A204.1 (cell line): Measurements from ENCODE around the gene AGGF1.
"Not testable (repeated sequence)": the region's sequence is repeated elsewhere in the genome, so short reads cannot be mapped to it uniquely, and the experiment has no call there.

ENCODE experiments used
- FAIRE-seq: peaks from 2 replicates; lab custom pipeline; 2012; peaks lifted over from hg19 to GRCh38; lab: Jason Lieb, UNC

AGGF1 gene

DNA sequence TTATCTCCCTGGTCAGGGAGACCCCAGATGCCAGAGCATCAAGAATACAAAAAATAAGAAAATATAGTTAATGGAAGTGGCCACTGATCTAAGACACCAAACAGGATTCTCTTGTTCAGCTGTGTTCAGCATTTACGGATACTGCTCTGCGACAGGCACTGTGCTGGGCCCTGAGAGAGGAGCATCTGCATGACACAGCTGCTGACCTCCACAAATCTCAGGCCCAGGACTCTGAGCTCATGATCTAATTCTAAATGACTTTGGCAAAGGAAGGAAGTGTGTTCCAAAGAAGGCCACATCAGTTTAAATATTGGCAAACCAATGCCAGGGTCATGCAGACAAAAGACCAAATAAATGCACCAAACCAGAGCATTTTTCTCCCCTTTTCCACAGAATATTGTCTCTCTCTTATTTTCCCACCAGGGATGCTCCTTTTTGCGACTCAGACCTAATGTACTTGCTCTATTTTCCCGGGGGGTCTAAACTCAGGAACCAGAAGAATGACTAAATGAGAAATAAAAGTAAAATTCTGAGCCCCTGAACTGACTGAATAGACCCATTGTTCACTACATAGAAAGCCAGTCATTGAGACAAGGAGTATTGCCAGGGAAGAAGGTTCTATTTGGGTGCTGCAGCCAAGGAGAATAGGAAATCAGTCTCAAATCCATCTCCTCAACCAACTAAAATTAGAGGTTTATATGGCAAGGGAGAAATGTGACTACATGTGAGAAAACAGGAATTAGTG, 1.4 kb upstream of the AGGF1 start:
- no peak for FAIRE-seq

DNA sequence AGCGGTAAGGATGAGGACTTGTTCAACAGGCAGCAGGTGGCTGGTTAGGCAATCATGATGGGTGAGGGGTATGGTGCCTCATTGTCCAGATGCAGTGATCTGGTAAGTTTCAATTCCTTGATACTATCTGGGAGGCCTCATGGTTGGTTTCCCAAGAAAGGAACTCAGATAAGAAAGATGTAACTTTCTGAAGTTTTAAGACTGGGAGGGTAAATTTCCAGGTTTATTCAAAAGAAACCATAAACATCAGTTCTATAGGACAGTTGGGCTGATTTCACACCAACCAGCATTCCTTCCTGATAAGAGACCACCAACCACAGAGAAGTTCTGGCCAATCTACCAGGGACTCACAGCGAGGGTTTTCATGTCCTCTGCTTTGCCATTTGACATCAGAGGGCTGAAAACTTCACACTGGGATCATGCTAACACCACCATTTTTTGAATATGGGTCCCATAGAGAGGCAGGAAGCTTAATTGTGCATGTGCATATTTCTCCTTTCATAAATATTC, 773 bp upstream of the AGGF1 start:
- FAIRE-seq: no peak

DNA sequence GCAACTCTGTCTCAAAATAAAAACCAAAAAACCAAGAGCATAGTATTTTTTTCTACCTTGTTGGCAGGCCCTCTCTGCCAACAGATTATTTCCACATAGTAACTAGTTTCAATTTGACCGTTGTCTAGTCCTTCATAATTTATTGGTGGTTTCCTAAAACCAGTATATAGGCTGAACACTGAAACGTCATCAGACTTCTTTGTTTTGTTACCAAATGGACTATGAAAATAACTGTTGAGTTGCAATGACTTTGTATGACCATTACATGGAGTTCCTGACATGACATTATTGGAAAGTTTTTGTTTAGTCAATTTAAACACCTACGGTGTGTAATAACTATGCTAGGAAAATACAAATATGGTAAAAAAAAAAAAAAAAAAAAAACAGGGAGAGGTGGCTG, 1.7 kb downstream of the AGGF1 start:
- FAIRE-seq: no peak

DNA sequence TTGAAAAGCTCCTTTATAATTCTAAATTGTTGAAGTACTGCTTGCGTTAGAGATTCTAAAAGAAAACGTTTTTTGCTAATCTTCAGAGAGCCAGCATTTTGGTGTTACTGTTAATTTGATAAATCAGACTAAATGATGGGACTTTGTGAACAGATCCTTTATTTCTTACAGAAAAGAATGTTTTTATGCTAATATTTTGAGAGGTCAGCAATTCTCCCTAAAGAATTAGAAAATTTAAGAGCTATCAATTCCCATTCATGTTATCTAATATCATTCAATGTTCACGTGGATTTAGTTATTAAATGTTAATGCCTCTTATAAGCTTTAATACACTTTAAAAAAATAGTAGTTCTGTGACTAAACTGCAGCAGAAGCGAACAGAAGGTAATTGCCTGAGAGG, 2.4 kb downstream of the AGGF1 start:
- no peak for FAIRE-seq

DNA sequence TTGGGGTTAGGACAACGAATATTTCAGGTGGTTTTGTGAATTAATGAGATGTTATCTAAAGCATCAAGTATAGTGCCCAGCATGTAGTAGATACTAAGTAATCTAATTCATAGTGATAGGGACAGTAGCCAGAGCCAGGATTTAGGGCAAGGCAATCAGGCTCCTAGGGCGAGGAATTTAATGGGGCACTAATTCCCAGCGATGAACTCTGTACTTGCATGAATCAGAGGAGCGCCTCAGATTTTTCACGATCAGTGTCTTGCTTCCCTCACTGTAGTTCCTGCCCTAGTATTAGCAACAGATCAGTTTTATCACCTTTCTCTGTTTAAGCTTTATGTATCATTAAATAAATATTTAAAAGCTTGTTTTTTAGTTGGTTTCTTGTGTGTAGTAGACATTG, 3.1 kb downstream of the AGGF1 start:
- FAIRE-seq: no peak

DNA sequence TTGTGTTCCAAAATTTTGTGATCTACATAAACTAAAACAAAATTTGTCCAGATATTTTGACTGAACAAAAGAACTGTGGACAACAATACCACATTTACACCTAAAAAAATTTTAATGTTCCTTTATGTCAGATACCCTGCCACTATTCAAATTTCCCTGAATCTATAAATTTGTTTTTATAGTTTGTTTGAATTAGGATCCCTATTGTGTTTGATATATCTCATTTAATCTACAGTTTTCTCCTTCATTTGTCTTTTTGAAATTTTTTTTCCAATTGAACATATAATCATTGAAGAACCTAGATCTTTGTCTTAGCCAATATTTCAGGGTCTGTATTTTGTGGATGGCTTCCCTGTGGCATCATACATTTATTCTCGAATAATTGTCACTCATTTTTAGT, 5.7 kb downstream of the AGGF1 start:
- no peak for FAIRE-seq

DNA sequence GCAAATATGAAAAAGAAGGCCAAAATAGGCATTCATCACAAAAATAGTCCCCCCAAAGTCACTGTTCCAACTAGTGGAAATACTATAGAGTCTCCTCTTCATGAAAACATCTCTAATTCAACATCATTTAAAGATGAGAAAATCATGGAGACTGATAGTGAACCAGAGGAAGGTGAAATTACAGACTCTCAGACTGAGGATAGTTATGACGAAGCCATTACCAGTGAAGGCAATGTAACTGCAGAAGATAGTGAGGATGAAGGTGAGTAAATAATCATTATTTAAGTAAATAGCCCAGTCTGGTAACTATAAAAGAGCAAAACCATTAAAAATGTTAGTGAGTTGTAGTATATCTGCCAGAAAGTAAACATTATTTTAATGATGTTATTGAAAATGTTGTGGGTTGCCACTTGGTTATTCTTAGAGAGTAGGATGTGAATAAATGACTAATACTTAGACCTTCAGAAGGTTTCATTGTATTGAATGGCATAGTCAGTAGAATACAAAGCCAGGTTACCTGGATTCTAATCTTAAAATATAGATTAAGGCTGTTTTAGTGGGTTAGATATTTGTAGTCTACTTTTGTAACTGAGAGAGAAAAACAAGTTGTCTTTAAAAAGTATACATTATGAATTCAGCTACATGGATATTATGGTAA, 16.3 kb downstream of the AGGF1 start:
- FAIRE-seq: no peak

DNA sequence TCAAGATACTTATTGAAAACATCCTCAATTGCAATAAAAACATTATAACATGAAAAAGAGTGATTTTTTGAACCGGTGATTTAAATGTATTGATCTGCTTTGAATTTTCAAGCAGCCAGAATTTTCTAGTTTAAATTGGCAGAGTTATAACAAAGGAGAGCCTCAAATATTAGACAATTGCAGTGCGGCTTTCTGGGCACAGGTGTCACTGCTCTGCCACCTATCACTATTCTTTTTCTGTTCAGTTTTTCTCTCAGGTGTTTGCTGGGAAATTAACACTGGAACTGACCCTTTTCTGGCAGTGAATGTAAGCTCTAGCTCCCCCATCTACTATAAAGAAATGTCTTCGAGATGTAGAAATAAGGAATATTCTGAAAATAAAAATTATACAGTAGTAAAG, 33.8 kb downstream of the AGGF1 start:
- FAIRE-seq: no peak

DNA sequence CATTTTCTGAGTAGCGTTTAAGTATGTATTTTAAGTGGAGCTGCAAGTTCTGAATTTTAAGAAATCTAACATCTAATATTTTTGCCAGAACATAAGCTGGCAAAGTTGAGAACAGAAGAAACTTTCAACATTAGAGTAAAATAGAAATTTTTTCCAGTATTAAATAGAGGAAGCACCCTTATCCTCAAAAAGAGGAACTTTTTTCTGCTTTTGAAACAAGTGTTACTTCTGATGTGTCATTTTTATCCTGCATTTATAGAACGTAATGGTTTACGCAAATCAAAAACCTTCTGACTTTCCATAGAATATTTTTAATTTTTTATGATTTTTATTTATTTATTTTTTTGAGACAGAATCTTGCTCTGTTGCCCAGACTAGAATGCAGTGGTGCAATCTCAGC, 35.1 kb downstream of the AGGF1 start:
- no peak for FAIRE-seq

DNA sequence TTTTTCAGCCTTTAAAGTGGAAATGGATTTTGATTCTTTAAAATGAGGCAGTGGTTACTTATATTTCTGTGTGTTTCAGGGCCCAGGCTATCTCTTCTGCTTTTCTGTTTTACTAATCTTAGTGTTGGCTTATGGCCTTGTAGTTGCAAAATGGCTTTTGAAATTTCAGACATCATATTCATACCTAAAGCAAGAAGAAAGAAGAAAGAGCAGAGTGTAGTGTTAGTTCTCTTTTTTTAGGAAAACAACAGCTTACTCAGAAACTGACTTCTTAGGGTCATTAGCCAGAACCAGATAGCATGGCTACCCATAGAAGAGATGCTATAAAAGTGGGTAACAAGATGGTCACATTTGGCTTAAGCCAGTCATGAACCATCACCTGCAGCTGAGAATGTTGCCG, 36.0 kb downstream of the AGGF1 start:
- no peak for FAIRE-seq

DNA sequence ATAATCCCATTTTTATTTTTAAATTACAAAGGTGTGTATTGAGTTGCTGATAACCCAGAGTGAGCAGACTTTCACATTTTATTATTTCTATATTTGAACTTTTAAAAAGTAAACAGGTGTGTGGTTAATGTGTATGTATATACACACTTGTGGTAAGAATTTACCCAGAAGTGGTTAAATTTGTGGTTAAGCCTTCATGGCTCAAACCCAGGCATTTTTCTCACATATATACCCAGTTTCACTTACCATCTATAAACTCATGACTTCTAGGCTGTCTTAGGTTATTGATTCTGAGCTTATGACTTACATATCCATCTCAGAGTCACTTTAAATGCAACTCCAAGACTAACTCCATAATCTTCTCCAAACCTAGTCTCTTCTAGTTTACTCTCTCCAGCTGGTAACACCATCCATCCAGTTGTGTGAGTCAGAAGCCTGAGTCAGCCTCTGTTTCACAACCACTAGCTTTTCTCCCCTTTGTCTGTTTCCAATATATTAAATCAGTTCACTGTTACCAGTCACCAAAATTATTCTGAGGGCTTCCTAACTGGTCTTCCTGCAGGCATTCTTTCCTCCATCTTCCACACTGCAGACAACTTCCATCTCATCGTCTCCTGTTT, 36.7 kb downstream of the AGGF1 start:
- FAIRE-seq: no peak

DNA sequence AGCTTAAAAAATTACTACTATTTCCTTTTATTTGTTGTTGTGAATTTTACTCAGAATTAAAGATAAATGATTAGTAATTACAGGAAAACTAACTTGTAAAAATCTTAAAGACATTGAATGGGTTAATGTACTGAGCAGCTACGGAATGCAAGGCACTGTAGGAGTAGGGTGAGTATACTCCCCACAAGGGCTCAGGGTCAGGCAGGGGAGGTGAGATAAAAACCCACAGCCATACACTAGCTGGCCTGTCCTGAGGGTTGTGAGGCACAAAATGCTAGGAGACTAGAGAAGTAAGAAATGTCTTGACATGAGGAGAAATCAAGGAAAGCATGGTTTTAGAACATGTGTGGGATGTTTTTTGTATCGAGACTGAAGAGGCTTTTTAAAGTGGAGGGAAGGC, 43.5 kb downstream of the AGGF1 start:
- FAIRE-seq: no peak

DNA sequence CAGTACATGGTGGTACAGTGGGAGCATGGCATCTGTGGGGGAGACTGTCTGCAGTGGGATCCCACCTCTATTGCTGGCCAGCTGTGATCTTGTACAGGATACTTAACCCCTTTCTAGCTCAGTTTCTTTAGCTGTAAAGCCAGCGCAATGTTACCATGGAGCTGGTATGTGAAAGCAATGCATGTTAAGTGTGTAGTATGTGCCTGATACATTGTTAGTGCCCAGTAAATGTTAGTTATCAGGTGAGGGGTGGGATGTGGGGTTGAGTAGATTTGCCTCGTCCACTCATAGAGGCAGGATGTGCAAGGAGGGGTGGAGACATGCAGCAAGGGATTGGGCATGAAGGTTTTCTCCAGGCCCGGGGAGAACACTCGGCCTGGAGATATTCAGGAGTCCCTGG, 44.5 kb downstream of the AGGF1 start:
- no peak for FAIRE-seq

DNA sequence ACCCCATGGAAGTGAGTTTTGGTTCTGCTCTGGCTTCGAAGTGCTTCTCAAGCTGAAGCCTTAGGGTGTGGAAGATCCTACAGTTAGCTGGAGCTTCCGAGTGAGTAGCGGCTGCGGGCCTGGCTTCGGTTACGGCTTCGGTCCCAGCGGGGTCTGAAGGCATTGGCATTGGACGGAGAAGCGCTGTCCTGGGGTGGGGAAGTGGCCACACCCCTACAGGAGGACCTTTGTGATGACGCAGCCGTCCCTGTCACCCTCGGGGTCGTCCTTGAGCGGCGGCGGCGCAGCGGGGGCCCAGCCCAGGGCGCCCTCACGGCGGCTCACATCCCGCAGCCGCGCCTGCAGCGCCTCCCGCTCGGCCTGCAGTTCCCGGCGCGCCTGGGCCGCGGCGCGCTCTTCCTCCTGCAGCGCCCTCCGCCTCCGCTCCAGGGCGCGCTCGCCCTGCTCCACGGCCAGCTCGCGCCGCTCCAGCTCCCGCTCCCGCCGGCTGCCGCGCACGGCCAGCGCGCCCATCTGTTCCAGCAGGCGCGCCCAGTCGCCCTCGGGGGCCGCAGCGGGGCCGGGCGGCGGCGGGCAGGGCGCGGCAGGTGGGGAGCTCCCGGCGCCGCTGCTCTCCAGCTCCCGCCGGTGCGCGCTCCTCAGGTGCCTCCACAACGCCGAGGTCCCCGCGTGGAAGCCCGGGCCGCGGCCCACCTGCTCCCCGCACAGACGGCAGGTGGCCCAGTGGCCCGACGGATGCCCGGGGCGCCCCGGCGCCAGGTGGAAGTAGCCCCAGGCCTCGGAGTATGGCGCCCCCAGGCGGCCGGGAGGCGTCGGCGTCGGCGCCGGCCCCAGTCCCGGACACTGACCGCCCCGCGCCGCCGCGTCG, 47.0 kb downstream of the AGGF1 start:
- FAIRE-seq: no peak

DNA sequence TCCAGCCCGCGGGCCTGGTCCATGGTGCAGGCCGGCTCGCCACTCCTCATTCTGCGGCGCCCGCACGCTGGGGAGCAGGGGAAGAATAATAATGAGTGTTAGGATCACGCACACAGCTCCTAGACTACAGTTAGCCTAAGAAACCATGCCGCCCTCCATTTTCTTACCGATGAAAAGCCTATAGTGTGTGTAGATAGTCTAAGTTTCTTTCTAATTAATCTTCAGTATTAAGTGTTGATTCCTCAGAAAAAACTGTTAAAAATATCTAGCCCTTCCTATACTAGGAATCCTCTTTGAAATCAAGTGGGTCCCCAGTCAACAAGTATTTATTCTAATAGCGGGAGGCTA, 47.6 kb downstream of the AGGF1 start:
- FAIRE-seq: no peak

DNA sequence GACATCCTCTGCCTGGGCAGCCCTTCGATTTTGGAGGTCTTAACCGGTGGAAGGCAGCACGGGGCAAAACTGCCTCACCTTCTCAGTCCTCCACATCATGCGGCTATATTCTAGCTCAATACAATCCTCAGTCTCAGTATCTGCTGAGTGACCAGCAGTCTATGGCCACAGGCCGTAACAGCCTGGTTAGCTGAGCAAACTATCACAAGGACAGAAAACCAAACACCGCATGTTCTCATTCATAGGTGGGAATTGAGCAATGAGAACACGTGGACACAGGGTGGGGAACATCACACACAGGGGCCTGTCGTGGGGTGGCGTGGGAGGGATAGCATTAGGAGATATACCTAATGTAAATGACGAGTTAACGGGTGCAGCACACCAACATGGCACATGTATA, 50.3 kb downstream of the AGGF1 start:
- not testable (repeated sequence) for FAIRE-seq

DNA sequence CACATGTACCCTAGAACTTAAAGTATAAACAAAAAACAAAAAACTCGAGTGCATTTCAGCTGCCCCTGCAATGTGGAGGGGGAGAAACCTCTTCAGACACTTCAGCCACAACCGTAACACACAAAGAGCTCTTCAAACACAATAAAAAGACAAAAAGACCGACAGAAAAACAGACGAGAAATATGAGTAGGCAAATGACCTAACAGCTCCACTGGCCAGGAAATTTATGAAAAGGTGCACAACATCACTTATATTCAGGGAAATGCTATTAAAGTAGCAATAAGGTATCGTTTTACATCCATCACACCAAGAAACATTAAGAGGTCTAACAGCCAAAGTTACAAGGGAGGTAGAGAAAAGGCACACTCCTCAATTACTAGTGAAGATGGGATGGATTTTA, 50.7 kb downstream of the AGGF1 start:
- no peak for FAIRE-seq

DNA sequence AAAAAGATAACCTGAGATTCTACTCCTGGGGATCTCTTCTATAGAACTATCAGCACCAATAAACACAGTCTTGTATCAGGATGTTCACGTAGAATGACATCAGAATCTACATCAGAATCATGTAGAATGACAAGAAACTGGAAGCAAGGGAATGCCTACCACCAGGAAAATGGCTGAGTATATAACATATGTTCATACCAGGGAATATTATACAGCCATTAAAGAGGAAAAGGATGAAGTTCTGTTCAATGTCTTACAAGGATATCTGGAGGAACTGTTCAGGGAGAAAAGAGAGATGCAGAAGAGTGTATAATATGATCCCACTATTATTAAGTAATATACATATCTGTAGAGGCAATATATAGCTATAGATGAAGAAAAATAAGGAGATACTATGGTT, 52.1 kb downstream of the AGGF1 start:
- FAIRE-seq: no peak

DNA sequence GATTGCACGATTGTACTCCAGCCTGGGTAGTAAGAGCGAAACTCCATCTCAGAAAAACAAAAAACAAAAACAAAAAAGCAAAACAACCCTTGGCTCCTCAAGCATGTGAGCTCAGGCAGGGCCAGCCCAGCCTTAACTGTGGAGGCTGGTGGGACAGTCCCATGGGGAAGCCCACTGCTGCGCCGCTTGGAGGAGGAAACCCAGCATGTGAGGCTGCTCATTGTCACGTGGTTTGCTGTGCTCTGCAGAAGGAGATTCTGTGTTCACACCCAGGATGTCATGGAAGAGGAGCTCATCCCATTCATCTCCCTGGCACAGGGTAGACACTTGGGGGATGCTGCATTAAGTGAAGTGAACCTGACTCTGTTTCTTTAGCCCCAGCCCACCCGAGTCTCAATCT, 52.9 kb downstream of the AGGF1 start:
- FAIRE-seq: no peak

DNA sequence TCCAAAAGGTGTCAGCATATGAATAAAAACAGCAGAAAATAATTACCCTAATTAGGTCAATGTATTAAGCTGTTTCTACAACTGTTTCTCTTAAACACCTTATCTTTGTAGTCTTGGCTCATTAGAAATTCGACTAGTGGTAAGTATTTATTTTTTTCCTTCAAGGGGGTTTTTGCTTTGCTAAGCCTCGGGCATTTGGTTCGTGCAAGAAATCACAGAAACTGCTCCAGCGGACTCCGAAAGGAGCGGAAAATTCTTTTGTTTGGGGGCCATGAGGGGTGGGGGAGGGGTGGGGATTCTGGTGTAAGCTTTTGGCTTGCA, 56.1 kb downstream of the AGGF1 start:
- FAIRE-seq: no peak

DNA sequence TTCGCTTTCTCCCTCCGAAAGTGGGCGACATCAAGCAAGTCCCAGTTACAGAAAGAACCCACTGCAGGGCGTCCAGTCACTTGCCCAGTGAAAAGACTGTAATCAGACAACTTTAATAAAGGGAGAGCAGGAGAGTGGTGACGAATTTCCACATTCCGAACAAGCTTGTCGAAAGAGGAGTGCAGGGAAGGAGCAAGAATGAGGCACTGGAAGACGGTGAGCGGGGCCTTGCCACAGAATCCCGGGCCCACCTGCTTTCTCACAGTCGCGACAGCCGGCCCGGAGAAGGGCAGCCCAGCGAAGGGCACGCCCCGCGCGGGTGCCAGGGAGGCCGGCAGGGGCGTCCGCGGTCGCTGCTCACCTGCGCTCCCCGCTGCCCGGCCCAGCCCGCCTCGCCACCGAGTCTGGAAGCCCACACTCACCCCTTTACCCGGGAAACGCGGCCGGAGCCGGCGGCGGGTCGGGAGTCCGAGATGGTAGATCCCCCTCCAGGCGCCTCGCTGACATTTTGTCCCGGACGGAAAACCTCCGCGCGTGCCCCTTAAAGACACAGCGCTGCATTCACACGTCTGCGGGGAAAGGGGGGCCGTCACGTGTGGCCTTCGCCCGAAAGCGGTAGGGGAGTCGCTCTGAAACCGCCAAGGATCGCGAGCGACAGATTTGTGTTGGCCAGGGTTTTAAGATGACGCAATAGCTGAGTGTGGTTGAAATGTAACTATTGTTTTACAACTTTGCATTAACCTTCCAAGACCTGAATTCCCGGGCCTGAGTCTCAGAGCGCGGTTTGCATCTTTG, 56.7 kb downstream of the AGGF1 start, which contains the start of gene ZBED3:
Gene ZBED3, minus strand, starts transcription at position 597 of the 795 bp plus-strand sequence. CDS start 9,407 bp downstream, outside the sequence.
- no peak for FAIRE-seq
